Lung (tissue), 12 donors: ENCODE measurements around the gene PLB1. TPM values are rescaled to one million over a fixed set of nuclear protein-coding genes. Genes with fewer than 3 reads are reported as not detected.

Experiments
- ATAC-seq: fragments of 200-7000 bp; cut with Tn5 transposase; one replicate; pipeline ENCODE4 v1.9.1; 2020; ENCODE audit warnings: moderate number of reproducible peaks; ENCODE audit not compliant: insufficient read depth, low FRiP score
- DNase-seq, 3 donors: peaks; one replicate each; pipeline ENCODE4 v3.0.0-alpha.2; 2013 to 2017
- H3K27ac ChIP-seq, 2 donors: one replicate each; pipeline ENCODE4 v1.5.1; 2013; ENCODE audit warnings: mild to moderate bottlenecking in 2 of 2, moderate library complexity in 2 of 2, control low read depth in 1 of 2, inconsistent platforms in 1 of 2, low read depth in 1 of 2, low read length in 1 of 2
- H3K27me3 ChIP-seq, 3 donors: one replicate each; pipeline ENCODE4 v1.5.1; 2013; ENCODE audit warnings: low read length in 2 of 3; ENCODE audit not compliant: control insufficient read depth in 3 of 3, insufficient read depth in 3 of 3
- H3K36me3 ChIP-seq, 4 donors: one replicate each; pipeline ENCODE4 v1.5.1; 2013; ENCODE audit warnings: low read length in 4 of 4, mild to moderate bottlenecking in 1 of 4, moderate library complexity in 1 of 4; ENCODE audit not compliant: control insufficient read depth in 4 of 4, insufficient read depth in 4 of 4
- H3K4me1 ChIP-seq, 5 donors: one replicate each; pipeline ENCODE4 v1.5.1; 2013; ENCODE audit warnings: low read length in 5 of 5, mild to moderate bottlenecking in 2 of 5, moderate library complexity in 1 of 5; ENCODE audit not compliant: control insufficient read depth in 5 of 5, insufficient read depth in 5 of 5
- H3K4me3 ChIP-seq: one replicate; pipeline ENCODE4 v1.5.1; 2013; ENCODE audit warnings: mild to moderate bottlenecking, control low read depth, moderate library complexity
- H3K9ac ChIP-seq, 2 donors: one replicate each; pipeline ENCODE4 v1.5.1; 2013; ENCODE audit warnings: low read length in 2 of 2, control low read depth in 1 of 2; ENCODE audit not compliant: insufficient read depth in 1 of 2
- H3K9me3 ChIP-seq, 4 donors: one replicate each; pipeline ENCODE4 v1.5.1; 2013; ENCODE audit warnings: low read length in 3 of 4, mild to moderate bottlenecking in 1 of 4, moderate library complexity in 1 of 4; ENCODE audit not compliant: control insufficient read depth in 4 of 4, insufficient read depth in 3 of 4
- WGBS, 2 donors: extraction: QIAGEN DNeasy Blood & Tissue Kit; methylation state at CpG; one replicate each; pipeline ENCODE4 v1.1.7; 2013; 5-methylcytosine and 5-hydroxymethylcytosine counted together
- polyA plus RNA-seq, 2 donors: library from polyadenylated mRNA; stranded (reverse); fragments of 200-250 nt; gene quantifications; one replicate each; pipeline ENCODE4 v1.2.1, GENCODE V29; 2013
- total RNA-seq, 2 donors: library from RNA; depleted of rRNA in 1 of 2; stranded (reverse); fragments of >200 nt in 1 of 2; gene quantifications; one replicate each; pipeline ENCODE4 v1.2.1, GENCODE V29; 2014 to 2021
- TF ChIP-seq, protein P1 (sequence below): IDR thresholded peaks from 2 replicates; pipeline ENCODE4 v1.5.1; 2012; ENCODE audit warnings: mild to moderate bottlenecking; ENCODE audit errors: control extremely low read depth, extremely low read depth
- donor health status: control.
- donor health status: control.
- donor health status: Bipolar disorder and iron deficiency.
- donor health status: healthy.
- donor health status: DM: yes; HTN: yes; CAD: no.

Gene PLB1
- total and polyA plus RNA-seq, 4 donors, result 1.0 to 10.3 (median 6.7) TPM

DNA sequence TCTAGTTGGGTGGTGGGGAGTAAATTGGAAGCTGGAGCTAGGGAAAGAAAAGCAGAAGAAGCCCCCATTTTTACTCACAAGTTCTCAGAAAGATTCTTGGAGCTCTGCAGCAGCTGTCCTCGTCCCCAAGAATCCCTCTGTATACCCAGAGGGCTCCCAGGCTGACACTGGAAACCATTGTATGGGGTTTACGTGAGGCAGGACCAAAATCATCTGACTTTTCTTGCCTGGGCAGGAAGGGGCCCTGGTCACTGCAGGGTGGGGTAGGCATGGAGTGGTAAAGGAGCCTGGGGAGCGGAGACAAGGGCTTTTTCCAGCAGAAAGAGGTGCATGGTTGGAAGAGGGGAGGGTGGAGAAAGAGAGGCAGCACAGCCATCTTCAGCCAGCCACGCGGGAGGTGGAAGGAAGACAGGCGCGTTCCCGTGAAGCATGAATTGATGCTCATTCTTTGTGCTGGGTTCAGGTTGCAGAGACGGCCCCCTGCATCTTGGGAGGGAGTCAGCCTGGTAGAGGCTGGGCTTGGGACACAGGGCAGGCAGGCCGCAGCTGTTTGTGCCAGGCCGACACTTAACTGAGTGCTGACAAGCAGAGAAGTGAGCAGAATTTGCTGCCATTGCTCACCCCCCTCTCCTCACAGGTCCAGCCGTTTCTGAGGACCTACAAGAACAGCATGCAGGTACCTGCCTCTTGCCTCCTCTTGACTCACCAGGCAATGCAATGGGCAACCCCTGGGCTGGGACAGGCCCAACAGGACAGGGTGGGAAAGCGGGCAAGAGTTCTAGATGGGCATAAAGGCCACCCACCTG is 94.8 kb downstream of the PLB1 start:
- ATAC-seq (no peak), DNase-seq (no peak)
- 83 to 88% methylated on average over 13 of the region's 13 CpGs for WGBS, 2 donors

DNA sequence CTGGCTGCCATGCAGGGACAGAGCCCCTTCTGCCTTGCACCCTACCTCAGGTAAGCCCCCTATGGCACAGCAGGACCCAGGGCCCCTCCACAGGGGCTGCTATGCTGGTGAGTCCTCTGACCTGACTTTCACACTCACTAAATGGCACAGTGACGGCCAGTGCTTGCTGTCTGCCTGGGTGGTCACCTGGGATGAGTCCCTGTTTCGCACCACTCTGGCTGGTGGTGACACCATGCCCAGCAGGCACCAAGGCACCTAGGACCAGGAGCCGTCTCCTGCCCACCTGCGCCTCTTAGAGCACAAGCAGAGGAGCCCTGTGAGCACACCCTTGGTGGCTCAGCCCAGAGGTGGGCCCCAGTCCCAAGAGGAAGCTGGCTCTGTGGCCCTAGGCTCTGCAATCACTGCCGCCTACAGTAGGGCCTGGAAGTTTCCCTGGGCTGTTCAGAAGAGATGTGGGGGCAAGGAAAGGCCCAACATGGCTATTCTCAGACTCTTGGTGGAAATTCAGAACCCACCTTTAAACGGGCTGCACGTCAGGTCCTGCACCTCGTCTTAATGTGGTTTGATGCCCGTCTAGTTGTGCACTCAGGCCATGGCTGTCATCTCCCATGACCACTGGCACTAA is 96.0 kb downstream of the PLB1 start:
- TF ChIP-seq, protein P1, sequence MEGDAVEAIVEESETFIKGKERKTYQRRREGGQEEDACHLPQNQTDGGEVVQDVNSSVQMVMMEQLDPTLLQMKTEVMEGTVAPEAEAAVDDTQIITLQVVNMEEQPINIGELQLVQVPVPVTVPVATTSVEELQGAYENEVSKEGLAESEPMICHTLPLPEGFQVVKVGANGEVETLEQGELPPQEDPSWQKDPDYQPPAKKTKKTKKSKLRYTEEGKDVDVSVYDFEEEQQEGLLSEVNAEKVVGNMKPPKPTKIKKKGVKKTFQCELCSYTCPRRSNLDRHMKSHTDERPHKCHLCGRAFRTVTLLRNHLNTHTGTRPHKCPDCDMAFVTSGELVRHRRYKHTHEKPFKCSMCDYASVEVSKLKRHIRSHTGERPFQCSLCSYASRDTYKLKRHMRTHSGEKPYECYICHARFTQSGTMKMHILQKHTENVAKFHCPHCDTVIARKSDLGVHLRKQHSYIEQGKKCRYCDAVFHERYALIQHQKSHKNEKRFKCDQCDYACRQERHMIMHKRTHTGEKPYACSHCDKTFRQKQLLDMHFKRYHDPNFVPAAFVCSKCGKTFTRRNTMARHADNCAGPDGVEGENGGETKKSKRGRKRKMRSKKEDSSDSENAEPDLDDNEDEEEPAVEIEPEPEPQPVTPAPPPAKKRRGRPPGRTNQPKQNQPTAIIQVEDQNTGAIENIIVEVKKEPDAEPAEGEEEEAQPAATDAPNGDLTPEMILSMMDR, result no peak
- H3K9ac ChIP-seq, result no peak overlapping the region
- no peaks in the 10 kb centered on the region for H3K36me3 ChIP-seq
- no peaks in the 10 kb centered on the region for H3K9me3 ChIP-seq
- no peak overlapping the region for H3K27ac ChIP-seq
- H3K4me1 ChIP-seq, result peaks cover 0 to 8% (median 4%) of the 10 kb centered on the region in 5 donors
- H3K27me3 ChIP-seq, result no peaks in the 10 kb centered on the region
- H3K4me3 ChIP-seq, result no peak overlapping the region
- ATAC-seq, result no peak
- DNase-seq, result no peak
- WGBS, 2 donors, result 96% methylated on average over 9 of the region's 9 CpGs

More for the DNA sequence above, 94.8 kb downstream of the PLB1 start:
- Histone ChIP-seq H3K9me3 (no peaks in the 10 kb centered on the region), H3K27me3 (no peaks in the 10 kb centered on the region), H3K27ac (no peak overlapping the region), H3K36me3 (no peaks in the 10 kb centered on the region), H3K4me3 (no peak overlapping the region), H3K4me1 (peaks cover 0 to 8% (median 4%) of the 10 kb centered on the region in 5 donors), H3K9ac (no peak overlapping the region)
- TF ChIP-seq, protein P1, result no peak

DNA sequence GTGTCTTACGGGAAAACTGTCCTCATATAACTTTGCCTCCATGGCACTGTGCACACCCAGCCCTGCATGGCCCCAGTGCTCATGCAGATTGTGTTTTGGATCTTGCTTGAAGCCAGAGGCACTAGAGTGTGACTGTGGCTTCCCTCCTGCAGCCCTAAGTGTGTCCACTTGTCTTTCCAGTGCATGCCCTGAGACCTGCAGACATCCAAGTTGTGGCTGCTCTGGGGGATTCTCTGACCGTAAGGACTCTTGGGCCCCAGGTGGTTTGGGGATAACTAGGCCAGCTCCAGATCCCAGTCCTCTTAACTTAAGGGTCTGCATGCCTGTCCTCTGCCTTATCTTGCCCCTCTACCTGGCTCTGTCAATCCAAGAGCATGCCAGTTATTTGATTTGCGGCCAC is 96.6 kb downstream of the PLB1 start:
- Histone ChIP-seq H3K9me3 (no peaks in the 10 kb centered on the region), H3K27ac (no peak overlapping the region), H3K36me3 (no peaks in the 10 kb centered on the region), H3K4me3 (no peak overlapping the region), H3K4me1 (peaks cover 0 to 8% (median 4%) of the 10 kb centered on the region in 5 donors), H3K27me3 (no peaks in the 10 kb centered on the region), H3K9ac (no peak overlapping the region)
- DNase-seq (no peak), ATAC-seq (no peak)
- WGBS, 2 donors, result 96 to 98% methylated on average over 3 of the region's 3 CpGs
- TF ChIP-seq, protein P1, result no peak
